HuH-7 (cell line): ENCODE measurements around the gene CACNA1G.

Experiments used
- DNase-seq: peaks from one replicate; pipeline ENCODE4 v3.0.0; 2011; ENCODE audit warnings: low spot score

CACNA1G gene

DNA sequence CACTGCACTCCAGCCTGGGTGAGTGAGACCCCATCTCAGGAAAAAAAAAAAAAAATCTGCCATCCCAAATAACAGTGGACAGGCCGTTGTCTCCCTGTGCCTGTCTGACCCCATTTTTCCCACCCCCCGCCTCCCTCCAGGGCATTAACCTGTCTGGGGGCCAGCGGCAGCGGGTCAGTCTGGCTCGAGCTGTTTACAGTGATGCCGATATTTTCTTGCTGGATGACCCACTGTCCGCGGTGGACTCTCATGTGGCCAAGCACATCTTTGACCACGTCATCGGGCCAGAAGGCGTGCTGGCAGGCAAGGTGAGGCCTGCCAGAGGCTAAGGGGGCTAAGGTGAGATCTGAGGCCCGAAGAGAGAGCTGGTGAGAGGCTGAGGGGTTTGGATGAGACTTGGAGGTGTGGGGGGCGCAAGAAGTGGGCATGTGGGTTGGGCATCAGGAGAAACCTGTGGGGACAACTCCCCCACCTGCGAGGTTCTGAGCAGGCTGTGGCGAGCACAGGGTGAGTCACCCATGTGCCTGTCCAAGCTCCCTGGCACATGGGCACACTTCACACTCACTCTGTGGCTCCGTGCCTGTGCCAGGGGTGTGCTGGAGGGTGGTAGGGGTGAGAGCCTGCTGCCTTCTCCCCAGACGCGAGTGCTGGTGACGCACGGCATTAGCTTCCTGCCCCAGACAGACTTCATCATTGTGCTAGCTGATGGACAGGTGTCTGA is 112.5 kb downstream of the CACNA1G start:
- no peak for DNase-seq

GRCh38 chr17:50675190-50675589 is 114.7 kb downstream of the CACNA1G start:
- DNase-seq: no peak

DNA sequence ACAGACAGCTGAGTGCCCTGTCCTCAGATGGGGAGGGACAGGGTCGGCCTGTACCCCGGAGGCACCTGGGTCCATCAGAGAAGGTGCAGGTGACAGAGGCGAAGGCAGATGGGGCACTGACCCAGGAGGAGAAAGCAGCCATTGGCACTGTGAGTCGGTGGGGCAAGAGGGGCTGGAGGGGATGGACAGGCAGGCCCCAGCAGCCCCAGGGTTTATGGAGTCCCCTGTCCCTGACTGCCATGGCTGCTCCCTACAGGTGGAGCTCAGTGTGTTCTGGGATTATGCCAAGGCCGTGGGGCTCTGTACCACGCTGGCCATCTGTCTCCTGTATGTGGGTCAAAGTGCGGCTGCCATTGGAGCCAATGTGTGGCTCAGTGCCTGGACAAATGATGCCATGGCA is 115.1 kb downstream of the CACNA1G start:
- no peak for DNase-seq

- no peak for DNase-seq
Observed at GRCh38 chr17:50676065-50676975, 115.8 kb downstream of the CACNA1G start.
